Measurements from ENCODE around the gene CLN3. TPM values are rescaled to one million over a fixed set of nuclear protein-coding genes. Genes with fewer than 3 reads are reported as not detected.

Gene CLN3
- total RNA-seq: 11.4 and 13.9 TPM in 2 replicates

GRCh38 chr16:28491970-28492474 lies at the start of gene CLN3:
Gene CLN3, minus strand, starts transcription at chr16:28492074. Its CDS starts 315 bp downstream, at chr16:28491759.

GRCh38 chr16:28538733-28539596 lies 47.1 kb upstream of the CLN3 start, which contains the start of gene NUPR1:
Gene NUPR1, minus strand, starts transcription at chr16:28538974. Its CDS starts 67 bp downstream, at chr16:28538907.

GRCh38 chr16:28494121-28494851 lies 2.4 kb upstream of the CLN3 start, which contains the start of gene APOBR:
Gene APOBR, plus strand, starts transcription at chr16:28494643. Its CDS starts 39 bp downstream, at chr16:28494682.

Other genes starting within 250 kb of the CLN3 start
- gene SBK1, start 199.5 kb downstream of the CLN3 start, total RNA-seq: not detected in 2 replicates
- gene NPIPB6, start 128.6 kb downstream of the CLN3 start, total RNA-seq: 0.47 and 0.94 TPM in 2 replicates
- 67.1 and 85.6 TPM in 2 replicates for gene EIF3CL, start 88.2 kb downstream of the CLN3 start, total RNA-seq
- not detected in 2 replicates for gene NPIPB7, start 19.7 kb downstream of the CLN3 start, total RNA-seq
- not detected in 2 replicates for gene APOBR, start 2.6 kb upstream of the CLN3 start, total RNA-seq
- gene IL27, start 14.8 kb upstream of the CLN3 start, total RNA-seq: not detected in 2 replicates
- gene NUPR1, start 46.9 kb upstream of the CLN3 start, total RNA-seq: 18.9 and 60.0 TPM in 2 replicates
- gene SGF29, start 61.8 kb upstream of the CLN3 start, total RNA-seq: 6.5 and 10.2 TPM in 2 replicates
- not detected in 2 replicates for gene SULT1A2, start 105.0 kb upstream of the CLN3 start, total RNA-seq
- gene SULT1A1, start 118.0 kb upstream of the CLN3 start, total RNA-seq: 0.60 and 5.2 TPM in 2 replicates
- not detected in 2 replicates for gene NPIPB8, start 146.0 kb upstream of the CLN3 start, total RNA-seq
- gene EIF3C, start 219.4 kb upstream of the CLN3 start, total RNA-seq: 120 and 238 TPM in 2 replicates